HG02610 (cell line): Measurements from ENCODE around the gene MYPN.
"Not testable (repeated sequence)": the region's sequence is repeated elsewhere in the genome, so short reads cannot be mapped to it uniquely, and the experiment has no call there.

Experiments
- ATAC-seq: cut with Tn5 transposase; IDR thresholded peaks from one replicate; pipeline ENCODE4 v1.9.1; 2021; ENCODE audit warnings: mild to moderate bottlenecking, moderate library complexity; ENCODE audit not compliant: unreplicated experiment

The MYPN gene

GRCh38 chr10:68109331-68109730 is at the start of gene MYPN:
TSS of gene MYPN (plus strand) at chr10:68109488. CDS start at chr10:68121439, 11,951 bp downstream.
- ATAC-seq: no peak

- ATAC-seq: no peak
Measured at GRCh38 chr10:68067029-68067428, 42.3 kb upstream of the MYPN start.

GRCh38 chr10:68067508-68067907 is 41.8 kb upstream of the MYPN start:
- ATAC-seq: no peak

GRCh38 chr10:68073631-68074030 is 35.7 kb upstream of the MYPN start:
- no peak for ATAC-seq

- no peak for ATAC-seq
Measured at GRCh38 chr10:68074031-68074774, 35.1 kb upstream of the MYPN start.

GRCh38 chr10:68074775-68075549 is 34.3 kb upstream of the MYPN start, which contains the start of gene HERC4:
TSS of gene HERC4 (minus strand) at chr10:68075283. CDS start at chr10:68073108, 2,175 bp downstream.
- peak; percentile 97 for ATAC-seq

- ATAC-seq: no peak
Measured at GRCh38 chr10:68075550-68076004, 33.7 kb upstream of the MYPN start.

- ATAC-seq: not testable (repeated sequence)
Measured at GRCh38 chr10:68076081-68076480, 33.2 kb upstream of the MYPN start.

GRCh38 chr10:68077026-68077425 is 32.3 kb upstream of the MYPN start:
- ATAC-seq: no peak

GRCh38 chr10:68079434-68079833 is 29.9 kb upstream of the MYPN start:
- ATAC-seq: no peak

GRCh38 chr10:68080853-68081431 is 28.3 kb upstream of the MYPN start:
- no peak for ATAC-seq

GRCh38 chr10:68081916-68082315 is 27.4 kb upstream of the MYPN start:
- no peak for ATAC-seq

- ATAC-seq: no peak
Measured at GRCh38 chr10:68082872-68083271, 26.4 kb upstream of the MYPN start.

- ATAC-seq: no peak
Measured at GRCh38 chr10:68083953-68084352, 25.3 kb upstream of the MYPN start.

GRCh38 chr10:68084469-68084868 is 24.8 kb upstream of the MYPN start:
- ATAC-seq: no peak

- ATAC-seq: no peak
Measured at GRCh38 chr10:68086011-68086410, 23.3 kb upstream of the MYPN start.

- no peak for ATAC-seq
Measured at GRCh38 chr10:68086910-68087684, 22.2 kb upstream of the MYPN start.

- ATAC-seq: no peak
Measured at GRCh38 chr10:68087685-68088401, 21.4 kb upstream of the MYPN start.

- ATAC-seq: peak; percentile 81
Measured at GRCh38 chr10:68088740-68089139, 20.5 kb upstream of the MYPN start.

- ATAC-seq: no peak
Measured at GRCh38 chr10:68090586-68090985, 18.7 kb upstream of the MYPN start.
